ENCODE results near the gene OR4F6.

The OR4F6 gene

GRCh38 chr15:101803676-101804075, 367 bp downstream of the OR4F6 start:
- DNase-seq (ENCODE audit: extremely low read depth, low read depth): no peak
- no peak for TF ChIP-seq CTCF (IDR thresholded peaks at IDR 0.05; ENCODE audit: low read depth, low read length)

GRCh38 chr15:101804375-101804774, 1.1 kb downstream of the OR4F6 start:
- DNase-seq (ENCODE audit: extremely low read depth, low read depth): no peak
- TF ChIP-seq CTCF (IDR thresholded peaks at IDR 0.05; ENCODE audit: low read depth, low read length): no peak

- DNase-seq (ENCODE audit: extremely low read depth, low read depth): no peak
- no peak for TF ChIP-seq CTCF (IDR thresholded peaks at IDR 0.05; ENCODE audit: low read depth, low read length)
Observed at GRCh38 chr15:101804941-101805340, 1.6 kb downstream of the OR4F6 start.

- no peak for TF ChIP-seq CTCF (IDR thresholded peaks at IDR 0.05; ENCODE audit: low read depth, low read length)
- no peak for DNase-seq (ENCODE audit: extremely low read depth, low read depth)
Observed at GRCh38 chr15:101805605-101806345, 2.5 kb downstream of the OR4F6 start.

GRCh38 chr15:101807345-101807945, 4.1 kb downstream of the OR4F6 start:
- no peak for TF ChIP-seq CTCF (IDR thresholded peaks at IDR 0.05; ENCODE audit: low read depth, low read length)
- no peak for DNase-seq (ENCODE audit: extremely low read depth, low read depth)

GRCh38 chr15:101808201-101808600, 4.9 kb downstream of the OR4F6 start:
- no peak for TF ChIP-seq CTCF (IDR thresholded peaks at IDR 0.05; ENCODE audit: low read depth, low read length)
- no peak for DNase-seq (ENCODE audit: extremely low read depth, low read depth)

GRCh38 chr15:101810456-101810855, 7.1 kb downstream of the OR4F6 start:
- no peak for DNase-seq (ENCODE audit: extremely low read depth, low read depth)
- TF ChIP-seq CTCF (IDR thresholded peaks at IDR 0.05; ENCODE audit: low read depth, low read length): no peak
